Tibial artery (tissue), 4 donors: ENCODE results near the gene APBA2.

Experiments used
- DNase-seq, 2 donors: peaks; one replicate each; pipeline ENCODE4 v3.0.0-alpha.2; 2019
- H3K27ac ChIP-seq, 2 donors: fragments of 200-600 bp; sonication (generic) in 1 of 2; 1 replicate in 1 of 2; 2 replicates in 1 of 2; pipeline ENCODE4 v1.5.1; 2018 to 2019; ENCODE audit warnings: mild to moderate bottlenecking in 1 of 2
- H3K27me3 ChIP-seq, 2 donors: fragments of 200-600 bp; sonication (generic) in 1 of 2; one replicate each; pipeline versions ENCODE4 v1.5.1 to v1.6.0; 2016 to 2019
- H3K36me3 ChIP-seq, 3 donors: fragments of 200-600 bp; sonication (generic) in 2 of 3; one replicate each; pipeline ENCODE4 v1.5.1; 2016 to 2019; ENCODE audit warnings: mild to moderate bottlenecking in 2 of 3
- H3K4me1 ChIP-seq, 4 donors: fragments of 200-600 bp; sonication (generic) in 2 of 4; 1 replicate in 3 of 4; 2 replicates in 1 of 4; pipeline ENCODE4 v1.5.1; 2016 to 2019
- H3K4me3 ChIP-seq, 2 donors: fragments of 200-600 bp; sonication (generic) in 1 of 2; 1 replicate in 1 of 2; 2 replicates in 1 of 2; pipeline ENCODE4 v1.5.1; 2018 to 2019; ENCODE audit warnings: mild to moderate bottlenecking in 2 of 2
- H3K9me3 ChIP-seq, 3 donors: fragments of 200-600 bp; sonication (generic) in 1 of 3; one replicate each; pipeline ENCODE4 v1.5.1; 2016 to 2019
- intact Hi-C: fragments of 100-400 bp; cut with DNase I; formaldehyde crosslinking; loops from one replicate; pipeline ENCODE4 v1.15.0; 2023; ENCODE audit warnings: low total_unique reads
- TF ChIP-seq, protein P1 (sequence below), 2 experiments: fragments of 200-600 bp in 1 of 2; fragments of 450-650 bp in 1 of 2; IDR thresholded peaks; one replicate each; pipeline ENCODE4 v1.5.1; 2017 to 2019; ENCODE audit warnings: antibody characterized with exemption in 2 of 2, mild to moderate bottlenecking in 1 of 2, moderate library complexity in 1 of 2

Gene APBA2

DNA sequence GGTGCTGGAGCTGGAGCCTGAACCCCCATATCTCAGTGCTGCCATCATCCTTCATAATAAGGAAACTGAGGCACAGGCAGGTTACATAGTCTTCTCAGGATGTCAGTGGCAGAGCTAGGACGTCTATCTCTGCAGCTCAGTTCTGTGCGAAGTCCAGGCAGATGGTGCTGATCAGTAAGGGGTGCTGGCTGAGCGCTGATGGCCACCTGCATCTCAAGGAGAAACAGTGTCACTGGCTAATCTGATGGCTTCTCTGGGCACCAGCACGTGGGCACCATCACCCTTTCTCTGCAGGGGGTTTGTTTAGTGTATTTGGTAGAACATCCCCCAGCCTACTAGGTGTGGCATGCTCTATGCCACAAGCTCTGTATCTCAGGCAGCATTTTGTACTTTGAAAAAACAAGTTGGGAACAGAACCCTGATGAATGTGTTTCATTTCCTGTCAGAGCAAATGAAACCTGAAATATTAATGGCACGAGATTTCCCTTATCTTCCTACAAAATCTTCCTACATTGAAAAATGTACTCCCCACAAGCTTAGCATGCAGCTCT lies 35.1 kb downstream of the APBA2 start:
- TF ChIP-seq, protein P1, sequence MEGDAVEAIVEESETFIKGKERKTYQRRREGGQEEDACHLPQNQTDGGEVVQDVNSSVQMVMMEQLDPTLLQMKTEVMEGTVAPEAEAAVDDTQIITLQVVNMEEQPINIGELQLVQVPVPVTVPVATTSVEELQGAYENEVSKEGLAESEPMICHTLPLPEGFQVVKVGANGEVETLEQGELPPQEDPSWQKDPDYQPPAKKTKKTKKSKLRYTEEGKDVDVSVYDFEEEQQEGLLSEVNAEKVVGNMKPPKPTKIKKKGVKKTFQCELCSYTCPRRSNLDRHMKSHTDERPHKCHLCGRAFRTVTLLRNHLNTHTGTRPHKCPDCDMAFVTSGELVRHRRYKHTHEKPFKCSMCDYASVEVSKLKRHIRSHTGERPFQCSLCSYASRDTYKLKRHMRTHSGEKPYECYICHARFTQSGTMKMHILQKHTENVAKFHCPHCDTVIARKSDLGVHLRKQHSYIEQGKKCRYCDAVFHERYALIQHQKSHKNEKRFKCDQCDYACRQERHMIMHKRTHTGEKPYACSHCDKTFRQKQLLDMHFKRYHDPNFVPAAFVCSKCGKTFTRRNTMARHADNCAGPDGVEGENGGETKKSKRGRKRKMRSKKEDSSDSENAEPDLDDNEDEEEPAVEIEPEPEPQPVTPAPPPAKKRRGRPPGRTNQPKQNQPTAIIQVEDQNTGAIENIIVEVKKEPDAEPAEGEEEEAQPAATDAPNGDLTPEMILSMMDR (IDR thresholded peaks at IDR 0.05): no peak
- H3K27me3 ChIP-seq: peaks cover 0 to 21% of the 10 kb centered on the region in 2 donors
- no peaks in the 10 kb centered on the region for H3K9me3 ChIP-seq
- no peak overlapping the region for H3K4me3 ChIP-seq
- no peak overlapping the region for H3K27ac ChIP-seq
- intact Hi-C loops: no loop called here
- H3K36me3 ChIP-seq: no peaks in the 10 kb centered on the region
- DNase-seq: peak in 1 of 2 donors; percentile 48
- H3K4me1 ChIP-seq: no peaks in the 10 kb centered on the region

DNA sequence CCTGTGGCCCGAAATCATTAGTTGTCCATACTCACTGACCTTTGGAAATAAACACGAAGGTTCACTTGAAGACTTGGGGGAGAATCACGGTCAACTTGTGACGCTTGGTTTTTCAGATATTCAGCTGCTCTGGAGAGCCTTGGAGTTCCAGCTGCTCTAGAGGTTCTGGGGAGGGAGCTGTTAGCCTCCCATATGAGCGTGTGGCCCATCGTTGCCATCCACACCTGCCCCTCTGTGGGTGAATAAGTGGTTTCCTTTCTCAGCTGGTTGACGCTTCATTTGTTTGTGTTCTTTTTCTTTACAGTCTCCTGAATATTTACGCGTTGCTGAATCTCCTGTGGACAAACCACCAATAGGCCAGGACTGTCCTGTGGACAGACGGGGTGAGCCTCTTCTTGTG lies 35.6 kb downstream of the APBA2 start:
- peak in 1 of 2 donors; percentile 17 for DNase-seq
- intact Hi-C loops: no loop called here
- TF ChIP-seq, protein P1 (IDR thresholded peaks at IDR 0.05): no peak
- Histone ChIP-seq H3K9me3 (no peaks in the 10 kb centered on the region), H3K27me3 (peaks cover 0 to 20% of the 10 kb centered on the region in 2 donors), H3K4me3 (no peak overlapping the region), H3K36me3 (no peaks in the 10 kb centered on the region), H3K27ac (no peak overlapping the region), H3K4me1 (no peaks in the 10 kb centered on the region)

DNA sequence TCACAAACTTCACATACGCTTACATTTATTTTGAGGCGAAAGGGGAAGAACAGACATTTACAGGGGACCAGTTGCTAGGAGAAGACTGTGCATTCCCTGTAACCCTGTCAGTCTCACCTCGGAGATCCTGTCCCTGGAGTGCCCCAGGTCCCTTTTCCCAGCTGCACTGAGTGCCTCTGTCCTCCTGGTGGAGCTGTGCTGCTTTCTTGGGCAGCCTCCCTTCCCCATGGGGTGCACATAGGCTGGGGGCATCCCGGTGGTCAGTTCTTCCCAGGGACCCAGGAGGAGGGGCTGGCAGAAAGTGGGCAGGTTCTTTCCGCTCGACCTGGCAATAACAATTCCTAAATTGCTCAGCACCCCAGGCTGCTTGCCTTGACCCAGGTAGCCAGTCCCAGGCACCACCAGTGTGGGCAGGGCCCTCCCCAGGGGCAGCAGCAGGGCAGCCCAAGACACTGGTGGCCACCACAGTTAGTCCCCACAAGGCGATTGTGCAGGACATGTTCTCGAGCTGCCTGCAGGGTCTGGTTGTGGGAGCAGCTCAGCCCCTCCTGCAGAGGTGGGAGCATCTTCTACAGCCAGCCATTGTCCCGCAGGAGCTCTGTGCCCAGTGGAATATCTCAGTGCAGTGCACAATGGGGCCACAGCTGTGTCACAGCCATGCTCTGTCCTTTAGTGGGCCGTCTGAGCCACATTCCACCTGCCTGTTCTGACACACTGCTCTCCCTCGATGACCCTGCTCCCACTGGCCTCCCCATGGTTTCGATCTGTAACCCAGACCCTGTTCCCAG lies 36.3 kb downstream of the APBA2 start:
- Histone ChIP-seq H3K27me3 (peaks cover 0 to 18% of the 10 kb centered on the region in 2 donors), H3K4me3 (no peak overlapping the region), H3K36me3 (no peaks in the 10 kb centered on the region), H3K4me1 (no peaks in the 10 kb centered on the region), H3K9me3 (no peaks in the 10 kb centered on the region), H3K27ac (no peak overlapping the region)
- TF ChIP-seq, protein P1 (IDR thresholded peaks at IDR 0.05): no peak
- peak in 1 of 2 donors; percentile 55 for DNase-seq
- intact Hi-C loops: no loop called here

DNA sequence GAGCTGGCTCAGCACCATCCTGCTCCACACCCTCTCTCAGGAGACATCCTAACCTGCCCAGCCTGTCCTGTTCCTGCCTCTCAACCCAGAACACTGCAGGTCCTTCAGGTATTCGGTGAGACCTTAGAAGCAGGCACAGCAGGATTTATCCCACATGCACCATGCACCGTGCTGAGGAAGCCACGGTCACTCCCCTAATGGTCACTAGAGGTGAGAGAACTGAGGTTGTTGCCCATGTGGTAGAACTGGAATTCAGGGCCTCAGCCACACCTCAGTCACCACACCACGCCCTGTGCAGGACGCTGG lies 36.9 kb downstream of the APBA2 start:
- Histone ChIP-seq H3K4me3 (no peak overlapping the region), H3K27me3 (peaks cover 0 to 17% of the 10 kb centered on the region in 2 donors), H3K27ac (no peak overlapping the region), H3K9me3 (no peaks in the 10 kb centered on the region), H3K4me1 (no peaks in the 10 kb centered on the region), H3K36me3 (no peaks in the 10 kb centered on the region)
- intact Hi-C loops: no loop called here
- TF ChIP-seq, protein P1 (IDR thresholded peaks at IDR 0.05): no peak
- no peak for DNase-seq

DNA sequence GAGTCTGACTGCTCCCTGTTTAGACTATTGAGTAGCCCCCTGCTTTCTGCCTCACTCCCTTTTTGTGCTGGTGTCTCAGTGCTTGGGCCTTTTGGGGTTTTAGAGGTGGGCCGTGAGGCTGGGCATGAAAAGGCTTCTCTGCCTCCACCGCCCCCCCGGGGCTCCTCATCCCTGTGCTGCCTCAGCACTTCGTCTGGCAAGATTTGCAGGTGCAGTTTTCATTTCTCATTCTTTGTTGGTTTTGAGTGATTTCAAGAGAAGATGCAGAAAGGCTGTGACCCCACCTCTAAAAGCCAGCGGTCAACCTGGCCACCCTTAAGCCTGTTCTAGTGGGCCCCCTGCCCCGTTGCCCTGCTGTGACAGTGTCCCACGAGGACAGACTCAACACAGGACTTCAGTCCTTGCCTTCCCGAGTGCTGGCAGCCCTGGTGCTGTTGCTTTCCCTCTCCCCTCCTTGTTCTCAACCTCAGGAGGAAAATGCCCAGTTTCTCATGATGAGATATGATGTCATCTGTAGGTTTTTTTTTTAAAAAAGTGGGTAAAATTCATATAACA lies 38.0 kb downstream of the APBA2 start:
- H3K4me3 ChIP-seq: no peak overlapping the region
- TF ChIP-seq, protein P1 (IDR thresholded peaks at IDR 0.05): no peak
- no peak overlapping the region for H3K27ac ChIP-seq
- peak in 1 of 2 donors; percentile 46 for DNase-seq
- H3K27me3 ChIP-seq: peaks cover 0 to 10% of the 10 kb centered on the region in 2 donors
- no peaks in the 10 kb centered on the region for H3K36me3 ChIP-seq
- no peaks in the 10 kb centered on the region for H3K9me3 ChIP-seq
- intact Hi-C loops: no loop called here
- H3K4me1 ChIP-seq: no peaks in the 10 kb centered on the region
